ENCODE measurements around the gene PRSS12.

DNA sequence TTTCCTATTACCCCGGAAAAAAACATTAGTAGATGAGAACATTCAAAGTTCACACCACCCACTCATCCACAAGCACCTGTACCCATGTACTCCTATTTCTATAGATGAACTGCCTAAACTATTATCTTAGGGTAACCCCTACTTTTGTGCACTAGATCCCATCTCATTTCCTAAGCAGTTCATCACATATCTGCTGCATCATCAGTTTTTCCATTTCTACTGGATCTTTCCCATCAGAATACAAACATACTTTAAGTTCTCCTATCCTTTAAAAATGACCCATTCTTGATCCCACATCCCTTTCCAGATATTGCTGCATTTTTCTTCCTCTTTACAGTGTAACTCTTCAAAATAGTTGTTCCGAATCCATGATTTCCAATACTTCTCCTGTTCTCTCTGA, 81.0 kb downstream of the PRSS12 start:
- TF ChIP-seq, protein P1, sequence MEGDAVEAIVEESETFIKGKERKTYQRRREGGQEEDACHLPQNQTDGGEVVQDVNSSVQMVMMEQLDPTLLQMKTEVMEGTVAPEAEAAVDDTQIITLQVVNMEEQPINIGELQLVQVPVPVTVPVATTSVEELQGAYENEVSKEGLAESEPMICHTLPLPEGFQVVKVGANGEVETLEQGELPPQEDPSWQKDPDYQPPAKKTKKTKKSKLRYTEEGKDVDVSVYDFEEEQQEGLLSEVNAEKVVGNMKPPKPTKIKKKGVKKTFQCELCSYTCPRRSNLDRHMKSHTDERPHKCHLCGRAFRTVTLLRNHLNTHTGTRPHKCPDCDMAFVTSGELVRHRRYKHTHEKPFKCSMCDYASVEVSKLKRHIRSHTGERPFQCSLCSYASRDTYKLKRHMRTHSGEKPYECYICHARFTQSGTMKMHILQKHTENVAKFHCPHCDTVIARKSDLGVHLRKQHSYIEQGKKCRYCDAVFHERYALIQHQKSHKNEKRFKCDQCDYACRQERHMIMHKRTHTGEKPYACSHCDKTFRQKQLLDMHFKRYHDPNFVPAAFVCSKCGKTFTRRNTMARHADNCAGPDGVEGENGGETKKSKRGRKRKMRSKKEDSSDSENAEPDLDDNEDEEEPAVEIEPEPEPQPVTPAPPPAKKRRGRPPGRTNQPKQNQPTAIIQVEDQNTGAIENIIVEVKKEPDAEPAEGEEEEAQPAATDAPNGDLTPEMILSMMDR (IDR thresholded peaks at IDR 0.05; ENCODE audit: low read length) = no peak
- no peak for TF ChIP-seq EZH2 (IDR thresholded peaks at IDR 0.05; ENCODE audit: borderline replicate concordance, low read length)

Measured in OCI-LY1 (cell line).